Stimulated activated naive B cell treated with anti-CD40 and anti-IgM and Interleukin-4, amounts not matched to agents 10 μg/mL and 1 μg/mL and 100 μg/mL, for 72 hours (primary cell): Measurements from ENCODE around the gene SUPT3H.
"Not testable (repeated sequence)": the region's sequence is repeated elsewhere in the genome, so short reads cannot be mapped to it uniquely, and the experiment has no call there.

Source experiments
- ATAC-seq, 2 donors: fragments of 150-1000 bp; cut with Tn5 transposase; replicated peaks; 2 replicates each; pipeline ENCODE4 v1.10.0; 2021; ENCODE audit warnings: moderate library complexity in 1 of 2
- DNase-seq: peaks from one replicate; pipeline ENCODE4 v3.0.0; 2021
- H3K27ac Mint-ChIP-seq: one replicate; pipeline ENCODE4 v1.8.0; 2022; ENCODE audit warnings: mild to moderate bottlenecking, mixed read lengths
- H3K27me3 Mint-ChIP-seq, 2 donors: one replicate each; pipeline ENCODE4 v1.8.0; 2022; ENCODE audit warnings: mixed read lengths in 2 of 2
- H3K36me3 Mint-ChIP-seq, 2 donors: one replicate each; pipeline ENCODE4 v1.8.0; 2022; ENCODE audit warnings: mixed read lengths in 2 of 2, mild to moderate bottlenecking in 1 of 2
- H3K4me1 Mint-ChIP-seq, 2 donors: one replicate each; pipeline ENCODE4 v1.8.0; 2022; ENCODE audit warnings: mixed read lengths in 2 of 2, mild to moderate bottlenecking in 1 of 2
- H3K4me3 Mint-ChIP-seq, 2 donors: one replicate each; pipeline ENCODE4 v1.8.0; 2022; ENCODE audit warnings: mild to moderate bottlenecking in 2 of 2, mixed read lengths in 2 of 2, moderate library complexity in 1 of 2
- H3K9me3 Mint-ChIP-seq, 2 donors: one replicate each; pipeline ENCODE4 v1.8.0; 2022; ENCODE audit warnings: mixed read lengths in 2 of 2, mild to moderate bottlenecking in 1 of 2

Gene SUPT3H

DNA sequence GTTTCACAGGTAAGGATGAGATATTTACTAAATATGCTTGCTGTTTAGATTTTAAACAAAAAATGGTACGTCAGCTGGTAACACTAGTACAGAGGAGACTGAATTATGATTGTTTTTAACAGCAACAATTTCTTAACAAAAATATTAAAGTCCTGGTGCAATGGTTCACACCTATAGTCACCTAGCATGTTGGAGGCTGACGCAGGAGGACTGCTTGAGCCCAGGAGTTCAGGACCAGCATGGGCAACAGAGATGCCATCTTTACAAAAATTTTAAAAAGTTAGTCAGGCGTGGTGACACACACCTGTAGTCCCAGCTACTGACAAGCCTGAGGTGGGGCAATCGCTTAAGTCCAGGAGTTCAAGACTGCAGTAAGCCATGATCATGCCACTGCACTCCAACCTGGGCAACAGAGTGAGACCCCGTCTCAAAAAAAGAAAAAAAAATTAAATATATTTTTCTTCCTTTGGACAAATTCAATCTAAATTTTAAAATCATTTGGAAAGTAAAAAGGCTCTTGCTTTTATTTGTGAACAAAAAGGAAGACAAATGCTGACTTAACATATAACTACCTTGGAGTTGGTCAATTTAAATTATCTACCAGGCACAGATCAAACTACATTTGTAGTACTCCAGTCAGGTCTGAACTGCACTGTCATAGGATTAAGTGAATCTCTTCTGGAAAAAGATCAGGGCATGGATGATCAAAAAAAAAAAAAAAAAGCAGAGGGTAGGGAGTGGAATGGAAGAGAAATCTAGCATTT is 87.8 kb downstream of the SUPT3H start:
- H3K36me3 Mint-ChIP-seq = peaks cover 10 to 18% of the 10 kb centered on the region in 2 donors
- H3K4me3 Mint-ChIP-seq = no peak overlapping the region
- H3K4me1 Mint-ChIP-seq = peaks cover 5 to 23% of the 10 kb centered on the region in 2 donors
- no peak overlapping the region for H3K27ac Mint-ChIP-seq
- no peak for ATAC-seq
- H3K9me3 Mint-ChIP-seq = peaks cover 6 to 8% of the 10 kb centered on the region in 2 donors
- H3K27me3 Mint-ChIP-seq = no peaks in the 10 kb centered on the region
- DNase-seq = no peak

DNA sequence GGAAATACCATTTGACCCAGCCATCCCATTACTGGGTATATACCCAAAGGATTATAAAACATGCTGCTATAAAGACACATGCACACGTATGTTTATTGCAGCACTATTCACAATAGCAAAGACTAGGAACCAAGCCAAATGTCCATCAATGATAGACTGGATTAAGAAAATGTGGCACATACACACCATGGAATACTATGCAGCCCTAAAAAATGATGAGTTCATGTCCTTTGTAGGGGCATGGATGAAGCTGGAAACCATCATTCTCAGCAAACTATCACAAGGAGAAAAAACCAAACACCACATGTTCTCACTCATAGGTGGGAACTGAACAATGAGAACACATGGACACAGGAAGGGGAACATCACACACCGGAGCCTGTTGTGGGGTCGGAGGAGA is 91.0 kb downstream of the SUPT3H start:
- H3K36me3 Mint-ChIP-seq = peaks cover 27 to 29% of the 10 kb centered on the region in 2 donors
- H3K9me3 Mint-ChIP-seq = peaks cover 7 to 21% of the 10 kb centered on the region in 2 donors
- DNase-seq, H3K27me3 Mint-ChIP-seq, H3K27ac Mint-ChIP-seq, H3K4me3 Mint-ChIP-seq, ATAC-seq, H3K4me1 Mint-ChIP-seq: not testable (repeated sequence)

DNA sequence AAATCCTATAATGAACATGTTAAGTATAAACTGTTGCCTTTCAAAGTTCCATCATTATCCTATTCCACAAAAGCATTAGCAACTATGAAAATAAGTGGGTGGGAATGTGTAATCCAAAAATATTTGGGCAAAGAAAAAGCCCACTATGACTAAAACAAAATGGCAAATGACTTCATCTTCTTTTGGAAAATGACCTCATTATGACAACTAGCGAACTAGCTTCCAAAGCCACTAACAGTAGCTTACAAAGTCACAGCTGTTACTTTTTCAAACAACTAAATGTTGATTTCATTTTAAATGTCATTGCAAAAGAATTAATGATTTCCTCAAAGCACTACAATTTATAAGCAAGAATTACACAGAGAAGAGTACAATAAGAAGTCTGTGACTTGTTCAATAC is 99.4 kb downstream of the SUPT3H start:
- no peaks in the 10 kb centered on the region for H3K27me3 Mint-ChIP-seq
- H3K9me3 Mint-ChIP-seq = peaks cover 8 to 14% of the 10 kb centered on the region in 2 donors
- H3K36me3 Mint-ChIP-seq = peaks cover 23 to 25% of the 10 kb centered on the region in 2 donors
- no peak for ATAC-seq
- no peak for DNase-seq
- no peaks in the 10 kb centered on the region for H3K4me1 Mint-ChIP-seq
- H3K4me3 Mint-ChIP-seq = no peak overlapping the region
- H3K27ac Mint-ChIP-seq = no peak overlapping the region

DNA sequence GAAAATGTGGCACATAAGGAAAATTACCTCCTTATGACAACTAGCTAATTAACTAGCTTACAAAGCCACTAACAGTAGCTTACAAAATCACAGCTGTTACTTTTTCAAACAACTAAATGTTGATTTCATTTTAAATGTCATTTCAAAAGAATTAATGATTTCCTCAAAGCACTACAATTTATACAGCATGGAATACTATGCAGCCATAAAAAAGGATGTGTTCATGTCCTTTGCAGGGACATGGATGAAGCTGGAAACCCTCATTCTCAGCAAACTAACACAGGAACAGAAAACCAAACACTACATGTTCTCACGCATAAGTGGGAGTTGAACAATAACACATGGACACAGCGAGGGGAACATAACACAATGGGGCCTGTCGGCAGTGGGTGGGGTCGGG is 100.0 kb downstream of the SUPT3H start:
- ATAC-seq, H3K27me3 Mint-ChIP-seq, DNase-seq, H3K4me1 Mint-ChIP-seq, H3K4me3 Mint-ChIP-seq, H3K27ac Mint-ChIP-seq: not testable (repeated sequence)
- Mint-ChIP-seq H3K9me3 (peaks cover 8 to 14% of the 10 kb centered on the region in 2 donors), H3K36me3 (peaks cover 29 to 32% of the 10 kb centered on the region in 2 donors)

DNA sequence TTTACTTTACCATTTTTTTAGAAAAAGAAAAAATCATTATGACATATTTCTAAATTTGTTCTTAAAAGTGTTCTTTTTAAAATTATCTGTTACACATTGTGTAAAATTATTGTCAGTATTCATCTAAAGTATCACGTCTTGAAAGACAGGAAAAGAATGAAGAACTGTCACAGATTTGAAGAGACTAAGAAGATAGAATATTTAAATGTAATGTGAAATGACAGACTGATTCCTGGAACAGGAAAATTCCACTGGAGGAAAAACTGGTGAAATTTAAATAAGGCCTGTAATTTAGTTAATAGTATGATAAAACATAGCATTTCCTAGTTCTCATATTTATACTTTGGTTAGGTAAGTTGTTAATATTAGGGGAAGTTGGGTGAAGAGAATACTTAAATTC is 102.4 kb downstream of the SUPT3H start:
- peaks cover 13 to 18% of the 10 kb centered on the region in 2 donors for H3K9me3 Mint-ChIP-seq
- ATAC-seq = no peak
- no peak overlapping the region for H3K4me3 Mint-ChIP-seq

DNA sequence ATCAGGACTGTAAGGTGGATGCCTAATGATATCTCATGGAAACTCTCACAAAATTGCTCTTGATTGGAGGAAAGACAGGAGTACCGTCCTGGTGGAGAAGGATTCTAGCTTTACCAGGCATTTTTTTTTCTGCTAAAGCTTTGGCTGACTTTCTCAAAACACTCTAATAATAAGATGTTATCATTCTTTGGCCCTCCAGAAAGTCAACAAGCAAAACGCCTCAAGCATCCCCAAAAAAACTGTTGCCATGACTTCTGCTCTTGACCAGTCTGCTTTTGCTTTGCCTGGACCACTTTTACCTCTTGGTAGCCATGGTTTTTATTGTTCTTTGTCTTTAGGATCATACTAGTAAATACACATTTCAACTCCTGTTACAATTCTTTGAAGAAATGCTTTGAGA is 105.1 kb downstream of the SUPT3H start:
- H3K27me3 Mint-ChIP-seq = no peaks in the 10 kb centered on the region
- peaks cover 8 to 16% of the 10 kb centered on the region in 2 donors for H3K9me3 Mint-ChIP-seq
- H3K4me1 Mint-ChIP-seq = peaks cover 0 to 2% of the 10 kb centered on the region in 2 donors
- peaks cover 18 to 32% of the 10 kb centered on the region in 2 donors for H3K36me3 Mint-ChIP-seq
- no peak overlapping the region for H3K27ac Mint-ChIP-seq
- ATAC-seq = no peak
- H3K4me3 Mint-ChIP-seq = no peak overlapping the region
- DNase-seq = no peak

More for the DNA sequence above, 102.4 kb downstream of the SUPT3H start:
- peaks cover 0 to 2% of the 10 kb centered on the region in 2 donors for H3K4me1 Mint-ChIP-seq
- no peak overlapping the region for H3K27ac Mint-ChIP-seq
- DNase-seq = no peak
- H3K36me3 Mint-ChIP-seq = peaks cover 24 to 32% of the 10 kb centered on the region in 2 donors
- no peaks in the 10 kb centered on the region for H3K27me3 Mint-ChIP-seq

DNA sequence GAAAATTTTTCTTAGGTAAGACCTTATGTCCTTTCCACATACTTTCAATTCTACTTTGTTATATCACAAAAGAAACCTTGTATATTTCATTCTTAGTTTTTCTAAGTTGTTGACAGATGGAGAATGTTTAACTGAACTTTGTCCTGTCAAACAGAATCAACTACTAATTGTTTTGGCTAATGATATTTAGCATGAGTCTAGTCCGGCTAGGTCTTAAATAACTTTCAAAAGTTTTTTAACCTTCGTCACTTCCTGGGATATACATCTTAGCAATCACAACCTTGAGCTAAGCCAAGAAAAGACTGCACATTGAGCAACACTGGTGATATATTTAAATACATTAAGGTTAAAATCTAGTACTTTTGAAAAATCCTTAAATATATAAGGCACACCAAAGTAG is 112.5 kb downstream of the SUPT3H start:
- DNase-seq (no peak), ATAC-seq (no peak)
- H3K9me3 Mint-ChIP-seq = peaks cover under 1 to 2% of the 10 kb centered on the region in 2 donors
- peaks cover 0 to 6% of the 10 kb centered on the region in 2 donors for H3K4me1 Mint-ChIP-seq
- H3K4me3 Mint-ChIP-seq = no peak overlapping the region
- no peak overlapping the region for H3K27ac Mint-ChIP-seq
- peaks cover 3 to 8% of the 10 kb centered on the region in 2 donors for H3K36me3 Mint-ChIP-seq
- no peaks in the 10 kb centered on the region for H3K27me3 Mint-ChIP-seq

DNA sequence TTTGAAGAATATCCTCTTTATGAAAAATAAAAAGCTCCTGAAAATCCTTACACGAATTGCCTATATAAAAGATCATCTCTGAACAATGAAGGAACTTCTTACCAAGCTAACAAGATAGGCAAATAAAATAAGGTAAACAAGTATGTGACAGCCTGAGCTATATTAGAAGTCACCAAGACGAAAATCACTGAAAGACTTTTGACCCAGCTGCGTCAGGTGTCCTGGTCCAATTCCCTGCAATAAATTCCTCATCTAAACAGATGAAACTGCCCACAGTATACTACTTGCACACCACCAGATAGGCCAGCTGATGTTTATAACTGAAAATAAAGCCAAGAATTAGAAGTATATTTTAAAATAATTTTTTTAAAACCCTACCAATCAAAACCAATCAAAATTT is 117.0 kb downstream of the SUPT3H start:
- H3K9me3 Mint-ChIP-seq = peaks cover 0 to 2% of the 10 kb centered on the region in 2 donors
- DNase-seq (no peak), ATAC-seq (no peak)
- H3K27me3 Mint-ChIP-seq = no peaks in the 10 kb centered on the region
- peaks cover 3 to 8% of the 10 kb centered on the region in 2 donors for H3K36me3 Mint-ChIP-seq
- H3K27ac Mint-ChIP-seq = no peak overlapping the region
- peaks cover 0 to 6% of the 10 kb centered on the region in 2 donors for H3K4me1 Mint-ChIP-seq
- H3K4me3 Mint-ChIP-seq = no peak overlapping the region

DNA sequence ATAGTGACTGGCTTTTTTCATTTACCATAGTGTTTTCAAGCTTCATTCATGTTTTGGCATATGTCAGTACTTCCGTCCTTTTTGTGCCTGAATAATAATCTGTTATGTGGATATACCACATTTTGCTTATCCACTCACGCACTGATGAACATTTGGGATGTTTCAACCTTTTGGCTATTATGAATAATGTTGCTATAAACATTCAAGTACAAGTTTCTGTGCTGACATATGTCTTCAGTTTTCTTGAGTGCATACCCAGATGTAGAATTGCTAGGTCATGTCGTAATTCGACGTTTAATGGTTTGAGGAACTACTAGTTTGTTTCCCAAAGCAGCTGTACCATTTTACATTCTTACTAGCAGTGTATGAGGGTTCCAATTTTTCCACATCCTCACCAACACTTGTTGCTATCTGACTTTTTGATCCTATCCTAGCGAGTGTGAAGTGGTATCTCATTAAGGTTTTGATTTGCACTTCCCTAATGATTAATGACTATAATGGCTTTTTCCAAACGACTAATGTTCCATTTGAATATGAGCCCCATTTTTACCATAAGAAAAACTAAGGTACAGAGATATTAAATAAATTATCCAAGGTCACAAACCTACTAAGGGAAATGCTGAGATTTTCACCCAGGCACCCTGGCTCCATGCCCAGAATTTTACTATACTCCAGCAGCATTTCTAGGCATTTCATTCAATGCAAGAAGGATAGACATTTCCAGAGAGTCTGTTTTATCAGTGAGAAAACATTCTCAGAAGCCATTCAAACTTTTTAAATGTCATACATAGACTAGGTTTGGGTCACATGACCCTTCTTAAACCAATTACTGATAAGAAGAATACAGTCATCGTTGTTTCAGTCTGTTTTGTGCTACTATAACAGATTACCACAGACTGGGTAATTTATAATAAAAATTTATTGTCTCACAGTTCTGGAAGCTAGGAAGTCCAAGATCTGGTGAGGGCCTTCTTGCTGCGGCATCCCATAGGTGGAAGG is 120.7 kb downstream of the SUPT3H start:
- Mint-ChIP-seq H3K4me1 (peaks cover 0 to 6% of the 10 kb centered on the region in 2 donors), H3K4me3 (no peak overlapping the region), H3K27me3 (no peaks in the 10 kb centered on the region), H3K36me3 (peaks cover 3 to 8% of the 10 kb centered on the region in 2 donors), H3K9me3 (no peaks in the 10 kb centered on the region), H3K27ac (no peak overlapping the region)
- DNase-seq (no peak), ATAC-seq (no peak)

DNA sequence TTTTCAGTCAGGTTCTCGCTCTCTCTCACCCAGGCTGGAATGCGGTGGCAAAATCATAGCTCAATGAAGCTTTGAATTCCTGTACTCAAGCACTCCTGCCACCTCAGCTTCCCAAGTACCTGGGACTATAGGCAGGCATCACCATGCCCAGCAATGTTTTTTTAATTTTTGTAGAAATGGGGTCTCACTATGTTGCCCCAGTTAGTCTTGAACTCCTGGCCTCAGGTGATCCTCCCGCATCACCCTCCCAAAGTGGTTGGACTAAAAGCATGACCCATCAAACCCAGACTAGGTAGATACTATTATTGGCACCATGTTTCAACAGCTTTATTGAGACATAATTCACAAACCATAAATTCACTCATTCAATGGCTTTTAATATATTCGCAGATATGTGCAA is 122.3 kb downstream of the SUPT3H start:
- Mint-ChIP-seq H3K4me1 (no peaks in the 10 kb centered on the region), H3K9me3 (no peaks in the 10 kb centered on the region), H3K4me3 (no peak overlapping the region), H3K36me3 (no peaks in the 10 kb centered on the region), H3K27ac (no peak overlapping the region), H3K27me3 (no peaks in the 10 kb centered on the region)
- no peak for ATAC-seq
- DNase-seq = no peak

DNA sequence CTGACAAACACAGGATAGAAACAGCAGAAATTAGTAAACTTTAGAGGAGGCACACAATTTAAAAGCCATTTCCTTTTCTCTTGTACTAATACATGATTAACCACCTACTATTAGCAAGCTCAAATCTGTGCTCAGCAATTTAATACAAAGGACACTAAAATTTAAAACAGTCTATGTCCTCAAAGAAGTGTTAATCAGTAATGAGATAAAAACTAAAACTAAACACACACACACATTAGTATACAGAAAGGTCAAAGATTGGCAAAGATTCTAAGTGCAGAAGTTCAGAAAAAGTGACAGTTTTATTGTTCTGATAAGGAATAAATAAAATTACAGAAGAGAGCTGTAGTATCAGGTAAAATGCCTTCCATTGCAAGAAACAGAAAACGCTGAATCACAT is 123.5 kb downstream of the SUPT3H start:
- Mint-ChIP-seq H3K36me3 (no peaks in the 10 kb centered on the region), H3K4me3 (no peak overlapping the region), H3K4me1 (no peaks in the 10 kb centered on the region), H3K27ac (no peak overlapping the region), H3K9me3 (no peaks in the 10 kb centered on the region), H3K27me3 (no peaks in the 10 kb centered on the region)
- DNase-seq = no peak
- no peak for ATAC-seq

DNA sequence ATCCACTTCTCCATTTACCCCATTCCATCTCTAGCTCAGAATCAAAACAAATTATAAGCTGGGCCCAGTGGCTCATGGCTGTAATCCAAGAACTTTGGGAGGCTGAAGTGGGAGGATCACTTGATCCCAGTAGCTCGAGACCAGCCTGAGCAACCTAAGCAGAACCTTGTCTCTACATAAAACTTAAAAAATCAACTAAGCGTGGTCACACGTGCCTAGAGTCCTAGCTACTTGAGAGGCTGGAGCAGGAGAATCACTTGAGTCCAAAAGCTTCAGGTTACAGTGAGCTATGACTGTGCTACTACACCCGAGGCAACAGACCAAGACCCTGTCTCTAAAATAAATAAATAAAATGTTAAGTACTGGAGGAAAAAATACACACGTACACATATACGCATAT is 124.3 kb downstream of the SUPT3H start:
- no peaks in the 10 kb centered on the region for H3K27me3 Mint-ChIP-seq
- H3K4me1 Mint-ChIP-seq = no peaks in the 10 kb centered on the region
- no peak overlapping the region for H3K27ac Mint-ChIP-seq
- no peaks in the 10 kb centered on the region for H3K9me3 Mint-ChIP-seq
- peaks cover 0 to 1% of the 10 kb centered on the region in 2 donors for H3K36me3 Mint-ChIP-seq
- no peak overlapping the region for H3K4me3 Mint-ChIP-seq
- no peak for DNase-seq
- no peak for ATAC-seq

DNA sequence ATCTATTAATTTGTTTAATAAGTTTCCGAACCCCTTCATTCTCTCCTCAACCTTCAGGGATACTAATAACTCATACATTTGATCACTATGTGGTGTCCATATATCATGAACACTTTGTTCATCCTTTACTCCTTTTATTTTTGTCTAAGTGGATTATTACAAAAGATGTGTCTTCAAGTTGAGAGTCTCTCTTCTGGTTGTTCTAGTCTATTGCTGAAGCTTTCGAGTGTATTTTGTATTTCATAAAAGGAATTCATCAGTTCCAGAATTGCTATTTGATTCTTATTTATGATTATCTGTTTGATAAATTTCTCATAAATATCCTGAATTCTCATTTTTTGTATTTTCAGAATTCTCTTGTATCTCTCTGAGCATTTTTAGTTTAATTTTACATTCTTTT is 146.1 kb downstream of the SUPT3H start:
- Mint-ChIP-seq H3K27ac (no peak overlapping the region), H3K36me3 (peaks cover 32 to 34% of the 10 kb centered on the region in 2 donors), H3K4me1 (no peaks in the 10 kb centered on the region), H3K27me3 (no peaks in the 10 kb centered on the region), H3K9me3 (peaks cover 22 to 26% of the 10 kb centered on the region in 2 donors), H3K4me3 (no peak overlapping the region)
- DNase-seq (no peak), ATAC-seq (no peak)

DNA sequence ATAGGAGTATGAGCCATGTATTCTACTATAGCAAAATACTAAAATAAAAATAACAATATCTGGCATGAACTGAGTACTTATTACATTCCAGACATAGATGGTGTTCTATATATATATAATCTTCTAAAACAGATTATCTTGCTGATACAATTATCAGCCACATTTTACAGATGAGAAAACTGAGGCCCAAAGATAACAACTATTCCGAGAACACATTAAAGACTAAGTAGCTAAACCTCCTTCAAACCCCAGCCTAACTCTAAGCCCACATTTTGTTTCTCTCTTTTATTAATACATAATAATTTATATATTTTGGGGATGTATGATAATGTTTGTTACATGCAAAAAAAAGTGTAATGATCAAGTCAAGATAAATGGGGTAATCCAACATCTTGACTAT is 148.3 kb downstream of the SUPT3H start:
- Mint-ChIP-seq H3K27me3 (no peaks in the 10 kb centered on the region), H3K9me3 (peaks cover 19 to 26% of the 10 kb centered on the region in 2 donors), H3K4me1 (no peaks in the 10 kb centered on the region), H3K36me3 (peaks cover 25% of the 10 kb centered on the region in 2 donors), H3K27ac (no peak overlapping the region), H3K4me3 (no peak overlapping the region)
- DNase-seq (no peak), ATAC-seq (no peak)
